RWPE2 (cell line): Measurements from ENCODE around the gene TRIM29.

Experiments used
- ATAC-seq: fragments of 200-7000 bp; cut with Tn5 transposase; 3 replicates; pipeline ENCODE4 v1.9.1; 2021; ENCODE audit warnings: low read depth
- DNase-seq: peaks from one replicate; pipeline ENCODE4 v3.0.0-alpha.2; 2020; ENCODE audit warnings: low spot score
- H3K27ac ChIP-seq: fragments of 450-650 bp; 2 replicates; pipeline ENCODE4 v1.5.1; 2017; ENCODE audit warnings: mild to moderate bottlenecking; ENCODE audit not compliant: poor library complexity, severe bottlenecking
- H3K27me3 ChIP-seq: fragments of 250-450 bp; sonication (Bioruptor Pico); 2 replicates; pipeline ENCODE4 v1.5.1; 2021; ENCODE audit warnings: mild to moderate bottlenecking, moderate library complexity; ENCODE audit not compliant: insufficient read depth, poor library complexity, severe bottlenecking
- H3K36me3 ChIP-seq: fragments of 250-450 bp; sonication (Bioruptor Pico); 2 replicates; pipeline ENCODE4 v1.5.1; 2020; ENCODE audit warnings: low read depth, mild to moderate bottlenecking, moderate library complexity
- H3K4me1 ChIP-seq: fragments of 250-450 bp; sonication (Bioruptor Pico); 2 replicates; pipeline ENCODE4 v1.5.1; 2021; ENCODE audit warnings: mild to moderate bottlenecking, moderate library complexity; ENCODE audit not compliant: insufficient read depth, poor library complexity, severe bottlenecking
- H3K4me3 ChIP-seq: fragments of 250-450 bp; sonication (Bioruptor Pico); 2 replicates; pipeline ENCODE4 v1.5.1; 2021; ENCODE audit warnings: mild to moderate bottlenecking, moderate library complexity; ENCODE audit not compliant: severe bottlenecking
- H3K9me3 ChIP-seq: fragments of 250-450 bp; sonication (Bioruptor Pico); 2 replicates; pipeline ENCODE4 v1.5.1; 2021; ENCODE audit warnings: mild to moderate bottlenecking, moderate library complexity; ENCODE audit not compliant: severe bottlenecking
- TF ChIP-seq, protein P1 (sequence below): fragments of 450-650 bp; IDR thresholded peaks from one replicate; pipeline ENCODE4 v1.5.1; 2017; ENCODE audit warnings: mild to moderate bottlenecking, moderate library complexity; ENCODE audit not compliant: poor library complexity, severe bottlenecking

Gene TRIM29

GRCh38 chr11:120178561-120179056, 40.7 kb upstream of the TRIM29 start:
- H3K27ac ChIP-seq, result no peak overlapping the region
- DNase-seq, result no peak
- no peak for ATAC-seq
- no peak overlapping the region for H3K4me3 ChIP-seq
- H3K27me3 ChIP-seq, result peaks cover 6% of the 10 kb centered on the region
- TF ChIP-seq, protein P1, sequence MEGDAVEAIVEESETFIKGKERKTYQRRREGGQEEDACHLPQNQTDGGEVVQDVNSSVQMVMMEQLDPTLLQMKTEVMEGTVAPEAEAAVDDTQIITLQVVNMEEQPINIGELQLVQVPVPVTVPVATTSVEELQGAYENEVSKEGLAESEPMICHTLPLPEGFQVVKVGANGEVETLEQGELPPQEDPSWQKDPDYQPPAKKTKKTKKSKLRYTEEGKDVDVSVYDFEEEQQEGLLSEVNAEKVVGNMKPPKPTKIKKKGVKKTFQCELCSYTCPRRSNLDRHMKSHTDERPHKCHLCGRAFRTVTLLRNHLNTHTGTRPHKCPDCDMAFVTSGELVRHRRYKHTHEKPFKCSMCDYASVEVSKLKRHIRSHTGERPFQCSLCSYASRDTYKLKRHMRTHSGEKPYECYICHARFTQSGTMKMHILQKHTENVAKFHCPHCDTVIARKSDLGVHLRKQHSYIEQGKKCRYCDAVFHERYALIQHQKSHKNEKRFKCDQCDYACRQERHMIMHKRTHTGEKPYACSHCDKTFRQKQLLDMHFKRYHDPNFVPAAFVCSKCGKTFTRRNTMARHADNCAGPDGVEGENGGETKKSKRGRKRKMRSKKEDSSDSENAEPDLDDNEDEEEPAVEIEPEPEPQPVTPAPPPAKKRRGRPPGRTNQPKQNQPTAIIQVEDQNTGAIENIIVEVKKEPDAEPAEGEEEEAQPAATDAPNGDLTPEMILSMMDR, result no peak
- H3K36me3 ChIP-seq, result no peaks in the 10 kb centered on the region
- no peaks in the 10 kb centered on the region for H3K9me3 ChIP-seq
- H3K4me1 ChIP-seq, result peaks cover 5% of the 10 kb centered on the region

- Histone ChIP-seq H3K4me1 (no peaks in the 10 kb centered on the region), H3K27me3 (peaks cover 6% of the 10 kb centered on the region), H3K36me3 (no peaks in the 10 kb centered on the region), H3K27ac (no peak overlapping the region), H3K9me3 (no peaks in the 10 kb centered on the region), H3K4me3 (no peak overlapping the region)
- no peak for ATAC-seq
- TF ChIP-seq, protein P1, result no peak
- no peak for DNase-seq
These were observed 37.0 kb upstream of the TRIM29 start for GRCh38 chr11:120174866-120175265.

- Histone ChIP-seq H3K27ac (no peak overlapping the region), H3K27me3 (peaks cover 6% of the 10 kb centered on the region), H3K9me3 (no peaks in the 10 kb centered on the region), H3K4me3 (no peak overlapping the region), H3K36me3 (no peaks in the 10 kb centered on the region), H3K4me1 (no peaks in the 10 kb centered on the region)
- ATAC-seq (no peak), DNase-seq (no peak)
- TF ChIP-seq, protein P1, result no peak
These were observed 35.9 kb upstream of the TRIM29 start for GRCh38 chr11:120173807-120174206.

DNA sequence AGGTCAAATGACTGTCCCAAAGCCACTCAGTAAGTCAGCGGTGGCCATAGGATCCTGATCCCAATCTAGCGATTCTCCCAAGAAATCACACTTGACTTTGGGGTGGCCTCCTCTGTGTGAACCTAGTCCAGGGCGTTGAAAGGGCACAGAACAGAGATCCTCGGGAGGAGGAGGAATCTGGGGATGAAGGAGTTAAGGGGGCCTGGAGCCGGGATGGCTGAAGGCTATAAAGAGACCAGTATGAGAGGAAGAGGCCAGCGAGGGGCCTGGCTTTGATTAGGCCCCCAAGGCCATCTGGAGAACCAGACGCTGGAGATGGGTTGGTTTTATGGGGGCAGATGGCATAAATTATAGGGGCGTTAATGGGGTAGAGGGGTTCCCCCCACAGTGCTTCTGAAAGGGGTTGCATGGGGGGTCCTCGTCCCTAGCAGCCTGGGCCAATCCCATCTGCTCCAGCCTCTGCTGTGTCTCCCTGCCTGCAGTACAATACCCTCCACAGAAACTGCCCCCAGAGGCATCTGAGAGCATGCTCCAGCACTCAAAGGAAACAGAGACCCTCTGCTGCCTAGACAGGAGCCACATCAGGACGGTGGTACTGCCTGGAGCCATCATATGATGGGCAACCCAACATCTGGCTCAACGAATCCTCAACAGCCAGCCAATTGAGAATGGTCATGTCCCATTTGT, 35.2 kb upstream of the TRIM29 start:
- no peak for ATAC-seq
- no peaks in the 10 kb centered on the region for H3K4me1 ChIP-seq
- H3K27ac ChIP-seq, result no peak overlapping the region
- no peaks in the 10 kb centered on the region for H3K9me3 ChIP-seq
- peaks cover 6% of the 10 kb centered on the region for H3K27me3 ChIP-seq
- no peak overlapping the region for H3K4me3 ChIP-seq
- H3K36me3 ChIP-seq, result no peaks in the 10 kb centered on the region
- no peak for DNase-seq
- TF ChIP-seq, protein P1, result no peak
